ENCODE results near the gene LRIG1. TPM values are rescaled to one million over a fixed set of nuclear protein-coding genes. Genes with fewer than 3 reads are reported as not detected.

Gene LRIG1
- total RNA-seq, 1 donor from 2014 or later: 64.4 TPM

DNA sequence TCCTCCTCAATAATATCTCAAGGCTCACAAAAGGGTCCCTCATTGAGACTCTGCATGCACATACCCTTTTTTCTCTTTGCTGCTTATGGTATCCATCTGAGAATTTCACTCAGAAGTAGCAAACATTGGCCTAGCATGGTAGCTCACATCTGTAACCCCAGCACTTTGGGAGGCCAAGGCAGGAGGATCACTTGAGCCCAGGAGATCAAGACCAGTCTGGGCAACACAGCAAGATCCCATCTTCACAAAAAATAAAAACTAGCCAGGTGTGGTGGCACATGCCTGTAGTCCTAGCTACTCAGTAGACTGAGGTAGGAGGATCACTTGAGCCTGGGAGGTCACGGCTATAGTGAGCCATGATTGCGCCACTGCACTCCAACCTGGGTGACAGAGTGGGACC is 11.7 kb downstream of the LRIG1 start:
- DNase-seq (ENCODE audit: low spot score): no peak

DNA sequence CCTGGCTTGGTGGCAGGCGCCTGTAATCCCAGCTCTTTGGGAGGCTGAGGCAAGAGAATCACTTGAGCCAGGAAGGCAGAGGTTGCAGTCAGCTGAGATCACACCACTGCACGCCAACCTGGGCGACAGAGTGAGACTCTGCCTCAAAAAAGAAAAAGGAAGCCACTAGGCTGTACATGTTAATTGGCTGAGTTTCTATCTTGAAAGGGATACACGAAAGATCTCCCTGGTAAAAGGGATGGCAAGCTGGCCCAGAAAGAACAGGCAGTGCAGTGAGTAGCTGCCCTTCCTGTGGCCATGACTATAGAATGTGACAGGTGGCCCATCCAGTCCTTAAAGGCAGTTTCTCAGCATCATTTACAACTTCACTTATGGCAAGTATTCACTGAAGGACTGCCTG is 12.3 kb downstream of the LRIG1 start:
- DNase-seq (ENCODE audit: low spot score): no peak

GRCh38 chr3:66487465-66487864 is 13.4 kb downstream of the LRIG1 start:
- no peak for DNase-seq (ENCODE audit: low spot score)

DNA sequence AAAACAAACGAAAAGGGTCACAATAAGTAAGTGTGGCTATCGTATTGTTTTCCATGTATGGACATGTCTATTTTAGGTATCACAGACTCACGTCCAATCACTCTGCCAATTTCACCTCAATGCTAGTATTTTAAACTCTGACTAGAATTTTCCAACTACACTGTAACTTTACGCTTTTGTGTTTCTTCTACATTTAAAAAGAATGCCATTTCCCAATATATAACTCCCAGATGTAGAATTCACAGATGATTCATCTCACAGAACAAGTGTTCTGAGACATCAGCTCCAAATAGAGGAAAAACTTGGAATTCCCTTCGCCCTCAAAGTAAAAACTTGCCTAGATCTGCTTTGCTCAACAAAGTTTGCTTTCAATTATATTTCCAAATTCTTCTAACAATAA is 14.2 kb downstream of the LRIG1 start:
- DNase-seq (ENCODE audit: low spot score): no peak

DNA sequence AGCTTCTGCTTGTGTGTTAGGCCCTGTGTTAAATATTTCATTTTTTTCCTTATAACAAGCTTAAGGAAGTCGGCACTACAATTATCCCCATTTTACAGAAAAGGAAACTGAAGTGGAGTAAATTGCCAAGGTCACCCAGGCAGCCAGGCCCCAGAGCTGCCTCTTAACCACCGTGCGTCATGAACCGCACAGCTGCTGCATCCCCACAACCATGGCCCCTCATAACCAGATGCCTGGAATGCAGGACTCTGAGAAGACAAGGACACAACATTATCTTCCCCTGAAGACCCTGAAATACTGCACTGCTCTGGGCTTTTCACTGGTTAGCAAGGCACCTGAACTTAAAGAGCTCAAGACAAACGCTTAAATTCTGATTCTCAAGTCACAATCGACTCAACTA is 14.6 kb downstream of the LRIG1 start:
- DNase-seq (ENCODE audit: low spot score): no peak

DNA sequence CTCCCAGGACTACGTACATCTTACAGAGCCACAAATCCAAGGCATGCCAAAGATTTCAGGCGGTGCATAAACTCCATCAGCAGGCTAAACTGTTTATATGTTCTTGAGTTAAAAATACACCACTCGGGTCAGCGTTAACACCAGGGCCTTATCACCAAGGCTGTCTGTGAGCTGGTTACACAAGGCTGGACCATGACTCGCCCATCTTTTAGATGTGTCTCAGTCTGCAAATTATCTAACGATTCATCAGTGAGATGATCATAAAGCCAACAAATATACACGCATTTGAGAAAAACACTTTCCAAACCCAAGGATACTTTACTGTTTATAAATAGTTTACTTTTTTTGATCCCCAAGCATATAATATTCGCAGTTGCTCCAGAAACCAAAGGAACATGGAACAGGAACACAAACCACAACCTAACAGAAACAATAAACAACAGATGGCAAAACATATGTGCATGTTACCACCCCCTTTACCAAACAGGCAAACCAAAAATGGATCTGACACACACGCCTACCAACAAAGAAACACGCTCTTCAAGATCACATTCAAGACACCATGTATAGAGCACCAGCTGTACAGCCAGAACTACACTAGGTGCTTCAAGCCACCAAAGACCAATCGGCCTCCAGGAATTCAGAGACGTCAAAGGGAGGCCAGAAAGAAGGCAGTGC is 15.4 kb downstream of the LRIG1 start:
- peak; percentile 34 for DNase-seq (ENCODE audit: low spot score)

GRCh38 chr3:66484106-66484844 is 16.5 kb downstream of the LRIG1 start:
- DNase-seq (ENCODE audit: low spot score): no peak

GRCh38 chr3:66483409-66483906 is 17.4 kb downstream of the LRIG1 start:
- no peak for DNase-seq (ENCODE audit: low spot score)

GRCh38 chr3:66483006-66483405 is 17.8 kb downstream of the LRIG1 start:
- peak; percentile 75 for DNase-seq (ENCODE audit: low spot score)

- DNase-seq (ENCODE audit: low spot score): no peak
These were observed 18.8 kb downstream of the LRIG1 start for GRCh38 chr3:66482018-66482404.

DNA sequence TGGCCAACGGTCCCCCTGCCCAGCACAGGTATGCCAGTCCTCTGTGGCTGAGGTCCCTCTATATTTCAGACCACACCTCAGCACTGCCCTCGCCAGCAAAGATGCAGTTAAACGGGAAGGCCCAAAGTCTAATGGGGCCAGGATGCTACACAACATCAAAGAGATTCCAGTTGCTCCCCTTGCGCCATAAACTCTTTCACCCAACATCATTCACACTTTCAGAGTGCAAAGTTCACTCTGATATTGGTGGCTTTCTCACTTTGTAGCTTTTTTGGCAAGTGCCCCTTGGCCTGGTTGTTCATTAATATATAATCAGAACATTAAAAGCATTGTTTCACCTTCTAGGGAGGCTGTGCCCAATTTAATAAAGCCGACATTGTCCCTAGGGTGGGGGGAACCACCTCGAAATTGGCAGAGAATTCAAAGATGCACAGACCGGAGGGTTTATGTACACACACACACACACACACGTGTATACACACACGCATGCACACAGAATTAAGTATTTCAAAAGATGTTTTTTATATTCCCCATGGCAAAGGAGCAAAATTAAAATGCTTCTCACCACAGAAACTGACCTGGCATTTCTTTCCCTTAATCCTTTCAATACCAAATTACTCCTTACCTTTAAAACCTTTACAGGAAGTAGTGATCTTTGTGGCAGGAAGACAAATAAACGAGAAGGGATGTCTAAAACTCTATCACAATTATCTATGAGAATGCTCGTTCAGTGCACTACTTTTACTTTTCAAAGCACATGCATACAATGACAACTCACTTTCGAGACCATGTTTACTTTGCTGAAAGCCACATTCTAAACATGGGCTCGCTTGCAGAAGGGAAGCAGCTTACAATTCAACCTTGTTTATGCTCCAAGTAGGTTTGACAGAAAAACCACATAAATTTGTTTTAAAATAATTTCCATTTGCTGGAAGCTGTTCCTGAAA is 19.5 kb downstream of the LRIG1 start:
- DNase-seq (ENCODE audit: low spot score): no peak

GRCh38 chr3:66480666-66481065 is 20.2 kb downstream of the LRIG1 start:
- no peak for DNase-seq (ENCODE audit: low spot score)

DNA sequence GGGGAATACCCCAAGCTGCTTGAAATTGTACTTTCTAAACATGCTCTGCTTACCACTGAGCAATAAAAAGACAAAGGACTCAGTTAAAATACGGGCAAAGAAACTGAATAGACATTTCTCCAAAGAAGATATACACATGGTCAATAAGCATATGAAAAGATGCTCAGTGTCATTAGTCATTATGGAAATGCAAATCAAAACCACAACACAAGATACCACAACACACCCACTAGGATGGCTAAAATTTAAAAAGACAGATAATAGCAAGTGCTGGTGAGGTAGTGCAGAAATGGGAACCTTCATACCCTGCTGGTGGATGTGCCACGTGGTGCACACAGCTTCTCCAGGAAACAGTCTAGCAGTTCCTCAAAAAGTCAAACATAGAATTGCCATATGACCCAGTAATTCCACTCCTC is 21.3 kb downstream of the LRIG1 start:
- DNase-seq (ENCODE audit: low spot score): no peak

GRCh38 chr3:66478960-66479359 is 21.9 kb downstream of the LRIG1 start:
- no peak for DNase-seq (ENCODE audit: low spot score)

DNA sequence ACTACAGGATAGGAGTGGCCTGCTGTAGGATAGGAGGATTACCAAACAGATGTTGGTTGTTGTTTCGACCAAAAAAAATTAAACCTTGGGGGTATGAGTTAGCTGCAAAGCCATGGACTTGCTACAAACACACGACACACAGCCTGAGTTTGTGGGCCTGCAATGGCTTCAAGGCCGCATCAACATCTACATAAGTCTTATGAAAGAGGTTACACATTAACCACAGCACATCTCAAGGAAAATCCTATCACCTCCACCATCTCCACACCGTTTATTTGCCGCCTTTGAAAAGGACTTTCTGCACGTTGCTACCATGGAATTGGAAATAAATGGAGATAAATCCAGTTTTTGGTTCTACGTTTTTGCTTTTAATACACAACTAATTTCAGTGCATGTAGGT is 23.0 kb downstream of the LRIG1 start:
- DNase-seq (ENCODE audit: low spot score): no peak

DNA sequence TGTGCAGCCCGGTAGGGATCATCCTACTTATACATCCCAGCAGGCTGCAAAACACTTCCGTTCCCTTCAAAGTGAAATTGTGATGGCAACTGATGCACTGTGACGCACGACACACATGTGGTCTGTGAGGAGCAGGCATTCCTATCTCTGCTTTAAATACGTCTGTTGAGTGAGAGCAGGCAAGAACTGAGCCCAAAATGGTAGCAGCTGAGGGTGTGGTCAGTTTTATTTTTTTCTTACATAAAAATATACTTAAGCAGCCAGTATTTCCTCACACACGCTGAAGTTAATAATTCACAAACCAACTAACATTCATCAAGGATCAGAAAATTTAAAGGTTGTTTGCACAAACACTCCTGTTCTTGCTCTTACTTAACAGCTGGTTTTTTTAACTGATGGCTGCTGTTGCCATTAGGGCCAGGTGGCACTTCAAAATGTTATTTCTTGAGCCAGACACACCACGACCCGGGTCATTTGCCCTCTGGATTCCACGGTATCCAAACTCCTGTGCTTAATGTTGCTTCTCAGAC is 23.9 kb downstream of the LRIG1 start:
- no peak for DNase-seq (ENCODE audit: low spot score)

DNA sequence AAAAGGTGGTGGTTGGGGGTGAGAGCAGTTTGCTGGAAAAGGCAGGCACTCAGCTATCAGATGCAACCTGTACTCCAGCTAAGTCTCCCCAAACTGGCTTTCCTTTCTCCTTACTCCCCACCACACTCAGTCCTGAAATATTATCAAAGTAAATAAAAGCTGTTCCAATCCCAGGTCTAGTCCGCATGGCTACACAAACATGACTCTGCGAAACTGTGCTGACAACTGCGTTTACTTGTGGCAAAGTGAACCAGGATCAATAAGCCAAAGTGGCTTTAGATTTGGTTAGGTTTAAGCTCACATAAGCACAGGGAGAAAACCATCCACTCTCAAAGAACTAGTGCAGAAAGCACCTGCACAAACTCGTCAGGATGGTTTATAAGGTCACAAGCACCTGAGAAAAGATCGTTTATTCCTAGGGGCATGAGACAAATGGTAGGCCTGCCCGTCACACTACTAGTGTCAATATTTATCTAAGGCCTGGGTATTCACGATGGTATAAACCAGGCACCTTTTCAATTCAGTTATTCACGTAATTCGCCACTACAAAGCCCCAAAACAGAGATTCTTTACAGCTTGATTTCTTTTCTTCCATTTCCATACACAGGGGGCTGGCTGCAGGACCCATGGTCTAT is 25.3 kb downstream of the LRIG1 start:
- no peak for DNase-seq (ENCODE audit: low spot score)

GRCh38 chr3:66473692-66474091 is 27.1 kb downstream of the LRIG1 start:
- no peak for DNase-seq (ENCODE audit: low spot score)

DNA sequence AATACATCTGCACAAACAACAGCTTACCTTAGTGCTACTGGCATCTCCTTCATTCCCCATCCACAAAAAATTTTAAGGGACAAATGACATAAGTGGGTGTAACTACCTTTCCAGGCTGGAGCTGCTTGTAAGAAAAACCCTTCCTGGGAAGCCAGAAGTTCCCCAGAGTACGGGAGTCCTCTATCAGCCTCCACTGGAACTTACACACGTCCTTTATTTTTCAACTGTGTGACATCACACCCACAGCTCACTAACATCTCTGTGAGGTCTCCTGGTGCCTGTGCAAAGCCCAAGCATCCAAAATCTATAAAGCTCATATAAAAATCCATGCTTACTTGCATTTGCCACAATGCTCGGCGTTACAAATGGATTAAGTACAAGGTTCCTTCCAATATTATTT is 27.6 kb downstream of the LRIG1 start:
- DNase-seq (ENCODE audit: low spot score): no peak

- DNase-seq (ENCODE audit: low spot score): no peak
These were observed 28.3 kb downstream of the LRIG1 start for GRCh38 chr3:66472313-66473134.
